Chondrocyte (in vitro differentiated cells): Measurements from ENCODE around the gene ILKAP. TPM values are rescaled to one million over a fixed set of nuclear protein-coding genes. Genes with fewer than 3 reads are reported as not detected.

Experiments
- DNase-seq: peaks from one replicate; pipeline ENCODE4 v3.0.0; 2021; ENCODE audit warnings: mixed read lengths, low spot score
- H3K27ac Mint-ChIP-seq: one replicate; pipeline ENCODE4 v1.8.0; 2021; ENCODE audit warnings: mild to moderate bottlenecking, moderate library complexity, mixed read lengths; ENCODE audit not compliant: unreplicated experiment
- H3K27me3 Mint-ChIP-seq: 2 replicates; pipeline ENCODE4 v1.8.0; 2021; ENCODE audit warnings: low read depth, mixed read lengths
- H3K36me3 Mint-ChIP-seq: 2 replicates; pipeline ENCODE4 v1.8.0; 2021; ENCODE audit warnings: low read depth, mixed read lengths
- H3K4me1 Mint-ChIP-seq: 2 replicates; pipeline ENCODE4 v1.8.0; 2021; ENCODE audit warnings: low read depth, mild to moderate bottlenecking, mixed read lengths
- H3K4me3 Mint-ChIP-seq: one replicate; pipeline ENCODE4 v1.8.0; 2021; ENCODE audit warnings: mild to moderate bottlenecking, moderate library complexity, mixed read lengths; ENCODE audit not compliant: unreplicated experiment
- H3K9me3 Mint-ChIP-seq: 2 replicates; pipeline ENCODE4 v1.8.0; 2021; ENCODE audit warnings: low read depth, mixed read lengths
- total RNA-seq: library from RNA; stranded (reverse); gene quantifications from 3 replicates; pipeline ENCODE4 v1.2.1, GENCODE V29; 2021
- TF ChIP-seq, protein P1 (sequence below): fragments of 200-600 bp; sonication (generic); IDR thresholded peaks from 2 replicates; pipeline ENCODE4 v1.5.0; 2021; ENCODE audit warnings: antibody characterized with exemption, mild to moderate bottlenecking, moderate library complexity

The ILKAP gene
- total RNA-seq, 1 donor from 2014 or later = 24.9 TPM

- H3K36me3 Mint-ChIP-seq = no peaks in the 10 kb centered on the region
- H3K27me3 Mint-ChIP-seq = no peaks in the 10 kb centered on the region
- no peaks in the 10 kb centered on the region for H3K9me3 Mint-ChIP-seq
- no peak overlapping the region for H3K27ac Mint-ChIP-seq
- peaks cover 17% of the 10 kb centered on the region for H3K4me1 Mint-ChIP-seq
- DNase-seq = peak; percentile 81
- peak overlapping the region; percentile 47 for H3K4me3 Mint-ChIP-seq
- TF ChIP-seq, protein P1, sequence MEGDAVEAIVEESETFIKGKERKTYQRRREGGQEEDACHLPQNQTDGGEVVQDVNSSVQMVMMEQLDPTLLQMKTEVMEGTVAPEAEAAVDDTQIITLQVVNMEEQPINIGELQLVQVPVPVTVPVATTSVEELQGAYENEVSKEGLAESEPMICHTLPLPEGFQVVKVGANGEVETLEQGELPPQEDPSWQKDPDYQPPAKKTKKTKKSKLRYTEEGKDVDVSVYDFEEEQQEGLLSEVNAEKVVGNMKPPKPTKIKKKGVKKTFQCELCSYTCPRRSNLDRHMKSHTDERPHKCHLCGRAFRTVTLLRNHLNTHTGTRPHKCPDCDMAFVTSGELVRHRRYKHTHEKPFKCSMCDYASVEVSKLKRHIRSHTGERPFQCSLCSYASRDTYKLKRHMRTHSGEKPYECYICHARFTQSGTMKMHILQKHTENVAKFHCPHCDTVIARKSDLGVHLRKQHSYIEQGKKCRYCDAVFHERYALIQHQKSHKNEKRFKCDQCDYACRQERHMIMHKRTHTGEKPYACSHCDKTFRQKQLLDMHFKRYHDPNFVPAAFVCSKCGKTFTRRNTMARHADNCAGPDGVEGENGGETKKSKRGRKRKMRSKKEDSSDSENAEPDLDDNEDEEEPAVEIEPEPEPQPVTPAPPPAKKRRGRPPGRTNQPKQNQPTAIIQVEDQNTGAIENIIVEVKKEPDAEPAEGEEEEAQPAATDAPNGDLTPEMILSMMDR = peak; percentile 20
These were observed 35.5 kb upstream of the ILKAP start for GRCh38 chr2:238238766-238239542.

DNA sequence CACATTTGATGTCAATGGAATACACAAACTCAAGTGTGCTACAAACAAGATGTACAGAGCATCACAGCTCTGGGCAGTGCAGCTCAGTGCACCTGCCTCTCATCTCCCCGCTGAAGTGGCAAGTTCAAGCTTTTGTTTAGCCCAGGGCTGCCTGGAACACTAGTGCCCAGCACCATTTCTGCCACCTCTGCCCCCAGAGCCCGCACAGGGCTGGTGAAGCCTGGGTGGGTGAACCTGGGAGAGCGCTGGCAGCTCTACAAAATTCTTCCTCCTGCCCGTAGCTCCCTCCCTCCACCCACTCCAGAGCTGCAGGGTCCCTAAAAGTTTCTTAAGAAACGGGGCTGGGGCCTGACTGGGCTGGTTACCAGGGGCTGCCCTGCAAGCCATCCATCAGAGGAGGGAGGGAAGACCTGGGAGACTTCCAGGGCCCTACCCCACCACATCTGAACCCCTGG, 34.8 kb upstream of the ILKAP start:
- Mint-ChIP-seq H3K36me3 (no peaks in the 10 kb centered on the region), H3K27me3 (no peaks in the 10 kb centered on the region), H3K9me3 (no peaks in the 10 kb centered on the region), H3K27ac (no peak overlapping the region), H3K4me3 (peak overlapping the region; percentile 47), H3K4me1 (peaks cover 17% of the 10 kb centered on the region)
- no peak for DNase-seq
- TF ChIP-seq, protein P1 = no peak

DNA sequence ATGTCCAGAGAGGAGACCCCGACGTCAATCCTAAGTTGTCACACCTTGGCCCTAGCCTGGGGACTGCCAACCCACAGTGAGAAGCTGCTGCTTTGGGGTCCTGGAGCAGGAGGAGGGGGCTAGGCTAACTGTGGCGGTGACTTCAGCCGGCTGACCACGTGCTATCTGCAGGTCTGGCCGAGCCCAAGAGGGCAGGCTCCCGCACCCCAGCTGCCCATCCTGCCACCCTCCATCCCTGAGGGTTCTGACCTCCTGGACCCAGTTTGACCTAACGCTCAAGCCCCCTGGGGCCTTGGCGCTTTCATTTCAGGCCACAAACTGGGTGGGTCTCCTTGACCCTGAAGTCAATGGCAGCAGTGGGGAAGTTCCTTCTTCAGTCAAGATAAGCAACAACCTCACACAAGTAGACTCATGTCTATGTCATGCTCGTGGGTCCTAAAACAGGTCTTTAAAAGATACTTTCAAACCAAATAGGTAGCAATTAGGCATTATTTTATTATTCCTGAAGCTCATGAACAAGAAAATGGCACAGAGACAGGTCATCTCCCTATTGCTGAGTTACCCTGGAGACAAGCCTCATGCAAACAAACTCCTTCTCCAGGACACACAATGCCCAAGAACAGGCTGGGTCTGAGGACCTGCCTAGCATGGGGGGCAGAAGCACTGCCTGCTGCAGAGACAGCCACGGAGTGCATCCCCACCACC, 34.1 kb upstream of the ILKAP start:
- Mint-ChIP-seq H3K4me3 (no peak overlapping the region), H3K27ac (no peak overlapping the region), H3K9me3 (no peaks in the 10 kb centered on the region), H3K27me3 (no peaks in the 10 kb centered on the region), H3K36me3 (no peaks in the 10 kb centered on the region), H3K4me1 (peaks cover 14% of the 10 kb centered on the region)
- TF ChIP-seq, protein P1 = no peak
- peak; percentile 65 for DNase-seq

DNA sequence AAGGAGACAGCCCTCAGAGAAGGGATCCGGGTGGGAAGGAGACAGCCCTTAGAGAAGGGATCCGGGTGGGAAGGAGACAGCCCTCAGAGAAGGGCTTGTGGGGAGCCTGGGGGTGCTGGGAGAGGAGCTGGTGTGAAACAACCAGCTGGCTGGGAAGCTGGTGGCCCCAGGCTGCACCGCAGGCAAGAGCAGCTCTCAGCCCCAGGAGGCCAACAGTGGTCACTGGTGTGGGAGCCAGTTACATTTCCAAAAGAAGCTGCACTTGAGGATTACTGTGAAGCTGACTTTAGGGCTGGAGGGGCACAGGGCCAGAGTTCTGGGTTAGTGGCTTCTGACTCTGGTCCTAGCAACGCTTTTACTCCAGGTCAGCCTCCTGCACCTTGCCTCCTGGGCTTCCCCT, 33.1 kb upstream of the ILKAP start:
- DNase-seq = peak; percentile 74
- TF ChIP-seq, protein P1 = no peak
- Mint-ChIP-seq H3K27me3 (no peaks in the 10 kb centered on the region), H3K36me3 (no peaks in the 10 kb centered on the region), H3K27ac (no peak overlapping the region), H3K4me3 (no peak overlapping the region), H3K4me1 (peaks cover 8% of the 10 kb centered on the region), H3K9me3 (no peaks in the 10 kb centered on the region)

GRCh38 chr2:238235856-238236255, 32.4 kb upstream of the ILKAP start:
- H3K36me3 Mint-ChIP-seq = no peaks in the 10 kb centered on the region
- H3K27ac Mint-ChIP-seq = no peak overlapping the region
- DNase-seq = no peak
- H3K9me3 Mint-ChIP-seq = no peaks in the 10 kb centered on the region
- H3K4me3 Mint-ChIP-seq = no peak overlapping the region
- H3K4me1 Mint-ChIP-seq = peaks cover 13% of the 10 kb centered on the region
- H3K27me3 Mint-ChIP-seq = no peaks in the 10 kb centered on the region
- TF ChIP-seq, protein P1 = no peak
